Measurements from ENCODE around the gene COPS4.
A peak's percentile ranks its signal among the peaks of the same experiment; 100 is the strongest.

The COPS4 gene

DNA sequence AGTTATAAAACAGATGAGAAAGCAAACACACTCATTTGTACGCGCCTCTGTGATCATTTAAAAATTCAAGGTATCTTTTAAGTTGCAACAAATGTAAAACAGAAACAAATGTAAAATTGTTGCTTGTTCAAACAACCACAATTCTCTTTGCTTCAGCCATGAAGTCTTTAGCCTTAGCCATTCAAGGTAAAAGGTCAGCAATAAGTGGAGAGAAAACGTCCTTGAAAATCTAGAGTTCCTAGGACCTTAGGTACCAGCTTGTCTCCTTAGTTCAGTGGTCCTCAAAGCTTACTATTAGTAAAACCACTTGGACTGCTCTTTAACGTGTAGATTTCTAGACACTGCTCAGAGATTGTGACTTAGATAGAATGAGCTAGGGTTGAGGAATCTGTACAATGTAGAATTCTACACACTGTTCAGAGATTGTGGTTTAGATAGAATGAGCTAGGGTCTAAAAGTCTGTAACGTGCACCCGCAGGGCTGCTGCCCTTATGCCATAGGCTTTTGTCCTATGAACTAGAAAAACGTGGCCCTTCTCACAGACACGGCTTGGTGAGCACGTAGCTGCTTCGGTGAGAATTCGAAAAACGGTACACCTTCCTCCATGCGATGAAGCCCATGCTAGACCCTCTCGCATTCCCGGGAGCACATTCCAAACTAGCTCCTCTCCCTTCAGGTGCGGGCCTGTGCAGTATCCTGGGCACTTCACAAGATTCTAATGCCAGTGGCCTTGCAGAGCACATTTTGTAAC is 77.9 kb downstream of the COPS4 start:
- H3K4me3 ChIP-seq, result peak overlapping the region in 2 of 7 experiments; percentile 9 to 24
- H3K27ac ChIP-seq, result peak overlapping the region in 8 of 21 experiments; percentile 6 to 79 (median 50)

DNA sequence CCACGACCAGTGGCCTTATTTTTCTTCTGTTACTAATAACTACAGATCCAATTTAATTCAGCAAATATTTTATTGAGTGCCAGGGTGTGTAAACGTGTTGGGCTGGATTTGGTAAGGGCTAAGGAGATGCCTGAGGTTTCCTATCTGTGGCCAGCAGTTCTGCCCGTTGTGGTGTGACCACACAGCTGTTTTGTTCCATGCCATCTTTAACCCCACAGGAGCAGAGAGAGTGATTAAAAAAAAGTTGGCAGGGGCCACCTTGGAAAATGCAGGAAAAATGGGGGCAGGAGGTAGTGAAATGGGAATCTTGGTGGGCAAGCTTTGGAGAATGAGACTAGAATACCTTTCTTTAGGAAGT is 78.4 kb downstream of the COPS4 start:
- Histone ChIP-seq H3K4me3 (peak overlapping the region in 2 of 7 experiments; percentile 9 to 24), H3K27ac (peak overlapping the region in 7 of 21 experiments; percentile 6 to 79 (median 51))

DNA sequence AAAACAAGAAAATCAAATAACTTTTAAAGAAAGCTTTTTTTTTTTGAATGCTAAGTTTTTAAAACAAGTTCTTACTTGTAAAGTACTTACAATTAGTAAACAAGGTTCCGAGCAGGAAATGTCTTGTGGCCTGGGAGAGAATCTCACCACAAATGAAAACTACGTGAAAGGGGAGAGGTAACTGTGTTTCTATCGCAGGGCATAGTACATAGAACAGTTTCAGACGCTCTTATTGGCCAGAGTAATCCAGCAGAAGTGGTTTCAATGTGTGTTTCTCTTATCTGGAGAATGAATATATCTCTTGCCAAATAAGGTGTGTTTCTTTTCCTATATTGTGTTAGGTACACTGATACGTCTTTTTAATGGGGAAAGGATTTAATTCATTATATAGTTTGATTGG is 79.6 kb downstream of the COPS4 start, which contains the start of gene PLAC8:
PLAC8 (minus strand) TSS at position 154 of the 400 bp plus-strand sequence. CDS start 6,808 bp downstream, outside the sequence.
- Histone ChIP-seq H3K27ac (peak within 1 kb of the TSS in 7 of 21 experiments; percentile 37 to 79 (median 55)), H3K4me3 (peak within 1 kb of the TSS in 2 of 7 experiments; percentile 9 to 24)

DNA sequence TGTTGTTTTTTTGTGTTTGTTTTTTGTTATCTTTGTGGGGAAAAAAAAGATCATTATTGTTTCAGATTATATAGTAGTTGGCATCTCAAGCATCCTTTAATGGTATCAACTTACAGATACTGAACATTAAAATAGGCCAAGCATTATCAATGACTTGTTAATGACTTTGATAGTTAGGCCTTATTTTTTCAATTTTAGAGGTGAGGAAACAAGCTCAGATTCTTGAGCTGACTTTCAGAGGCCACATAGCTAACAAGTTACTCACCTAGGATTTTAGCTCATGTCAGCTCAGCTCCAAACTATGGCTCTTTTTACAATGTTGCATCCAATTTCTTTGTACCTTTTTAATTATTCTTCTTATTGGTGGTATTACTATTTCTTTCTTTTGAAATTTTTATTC is 80.0 kb downstream of the COPS4 start:
- H3K27ac ChIP-seq, result peak overlapping the region in 2 of 21 experiments; percentile 61 to 79

DNA sequence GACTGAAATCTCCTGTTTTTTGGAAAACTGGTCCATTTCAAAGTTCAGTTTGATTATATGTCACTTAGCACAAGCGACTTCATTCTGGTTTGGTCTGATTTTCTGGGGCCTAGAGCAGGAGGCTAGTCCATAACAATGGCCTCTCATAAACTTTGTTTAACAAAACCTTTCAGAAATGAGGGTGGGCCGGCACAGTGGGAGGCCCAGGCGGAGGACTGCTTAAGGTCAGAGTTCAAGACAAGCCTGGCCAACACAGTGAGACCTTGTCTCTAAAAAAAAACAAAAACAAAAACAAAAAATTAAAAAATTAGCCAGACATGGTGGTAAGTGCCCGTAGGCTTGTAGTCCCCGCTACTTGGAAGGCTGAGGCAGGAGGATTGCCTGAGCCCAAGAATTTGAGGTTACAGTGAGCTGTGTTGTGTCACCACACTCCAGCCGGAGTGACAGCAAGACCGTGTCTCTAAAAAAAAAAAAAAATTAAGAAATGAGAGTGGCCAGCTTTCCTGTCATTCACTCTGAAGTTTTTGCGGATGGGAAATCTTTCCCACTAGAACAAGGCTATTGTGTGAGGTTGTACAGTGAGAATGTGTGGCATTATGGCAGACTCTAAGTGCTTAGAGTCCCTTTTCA is 80.8 kb downstream of the COPS4 start:
- peak overlapping the region in 1 of 21 experiments; percentile 61 for H3K27ac ChIP-seq
- H3K4me3 ChIP-seq, result no peak overlapping the region

More for the DNA sequence above, 80.0 kb downstream of the COPS4 start:
- H3K4me3 ChIP-seq, result no peak overlapping the region

DNA sequence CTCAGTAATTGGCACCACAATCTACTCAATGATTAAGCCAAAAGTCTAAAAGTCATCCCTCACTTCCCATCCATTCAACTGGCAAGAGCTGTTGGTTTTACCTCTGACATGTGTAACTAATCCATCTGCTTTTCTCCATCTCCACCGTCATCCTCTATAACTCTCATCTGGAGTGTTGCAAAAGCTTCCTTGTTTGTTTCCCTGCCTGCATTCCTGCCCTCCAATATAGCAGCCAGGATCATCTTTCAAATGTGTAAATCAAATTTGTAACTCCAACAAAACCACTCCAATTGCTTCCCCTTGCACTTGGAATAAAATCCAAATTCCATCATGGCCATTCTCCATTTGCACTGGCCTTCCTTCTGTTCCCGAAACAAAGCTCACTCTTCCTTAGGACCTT is 83.9 kb downstream of the COPS4 start:
- no peak overlapping the region for H3K27ac ChIP-seq
- H3K4me3 ChIP-seq, result no peak overlapping the region

DNA sequence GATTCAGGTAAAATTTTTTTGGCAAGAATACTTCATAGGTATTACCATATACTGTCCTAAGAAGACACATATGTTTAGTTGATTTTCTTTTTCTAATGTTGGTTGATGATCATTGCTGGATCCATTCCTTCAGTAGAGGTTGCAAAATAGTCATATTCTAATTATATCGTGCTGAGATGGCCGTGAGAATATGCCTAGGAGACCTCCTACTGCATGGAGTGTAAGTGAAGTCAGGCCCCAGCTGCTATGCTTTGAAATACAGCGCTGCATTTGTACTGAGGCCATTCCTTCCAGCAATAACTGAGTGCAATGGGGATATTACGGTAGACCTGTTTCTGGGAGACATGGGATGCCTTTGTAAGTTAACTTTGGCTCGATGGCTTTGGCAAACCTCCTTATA is 86.3 kb downstream of the COPS4 start:
- Histone ChIP-seq H3K27ac (no peak overlapping the region), H3K4me3 (no peak overlapping the region)

DNA sequence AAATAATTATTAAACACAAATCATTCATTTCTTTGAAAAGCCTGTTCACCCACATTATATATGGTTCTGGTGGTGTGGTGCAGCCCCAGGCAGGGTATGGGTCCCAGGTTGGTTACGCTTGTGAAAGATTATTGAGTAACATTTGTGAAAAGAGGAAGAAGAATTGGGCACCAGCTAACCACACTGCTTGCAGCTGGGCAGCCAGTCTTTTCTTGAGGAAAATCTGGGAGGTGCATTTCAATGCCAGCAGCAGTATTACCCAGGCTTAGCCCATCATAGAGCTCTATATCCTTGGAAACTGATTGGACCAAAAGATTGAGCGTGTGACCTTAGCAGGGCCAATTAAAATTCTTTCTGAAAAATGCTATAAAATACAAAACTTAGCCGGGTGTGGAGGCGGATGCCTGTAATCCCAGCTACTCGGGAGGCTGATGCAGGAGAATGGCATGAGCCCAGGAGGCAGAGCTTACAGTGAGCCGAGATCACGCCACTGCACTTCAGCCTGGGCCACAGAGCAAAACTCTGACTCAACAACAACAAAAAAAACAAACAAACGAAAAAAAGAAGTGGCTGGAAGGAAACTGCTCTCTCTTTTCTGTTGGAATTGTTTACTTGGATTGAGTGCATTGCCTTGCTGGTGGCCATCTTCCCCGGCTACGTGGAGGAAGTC is 89.3 kb downstream of the COPS4 start:
- no peak overlapping the region for H3K27ac ChIP-seq
- H3K4me3 ChIP-seq, result no peak overlapping the region
